ENCODE data around the gene KIAA0586. TPM values are rescaled to one million over a fixed set of nuclear protein-coding genes. Genes with fewer than 3 reads are reported as not detected.
"Not testable (repeated sequence)": the region's sequence is repeated elsewhere in the genome, so short reads cannot be mapped to it uniquely, and the experiment has no call there.

Gene KIAA0586
- total and polyA plus RNA-seq, 2 of the 13 experiments (the other 11 are each of a cell fraction or from before 2014, with no cell fraction given), result 12.6 to 25.2 TPM

- POLR2A ChIA-PET, result no interaction called here
- 96% methylated on average over 10 of the region's 10 CpGs for WGBS (ENCODE audit: low lambda C conversion rate)
- in situ Hi-C loops (cut with HindIII; ENCODE audit: extremely low pct_ligation_motif_present, low pct_unique_long_range_greater_than_20kb) (no loop called here), intact Hi-C loops (cut with micrococcal nuclease; ENCODE audit: unreplicated experiment) (no loop called here)
- no peak for DNase-seq (ENCODE audit: low spot score)
- Histone ChIP-seq H3K36me3 (replicated peaks in 1 of 2; ENCODE audit: control insufficient read depth in 1 of 2, insufficient read depth in 2 of 2, low read length in 2 of 2) (peaks cover 4 to 42% of the 10 kb centered on the region in 2 experiments), H3K4me1 (ENCODE audit: insufficient read depth, low read length) (peaks cover 4% of the 10 kb centered on the region; the same call in 1 of the 2 replicates), H3K4me2 (ENCODE audit: low read depth, low read length) (no peak overlapping the region), H3K4me3 (replicated peaks in 1 of 3; ENCODE audit: insufficient read depth in 1 of 3, low read depth in 2 of 3, low read length in 3 of 3) (no peak overlapping the region), H3K79me2 (ENCODE audit: insufficient read depth, low read length) (peaks cover 3% of the 10 kb centered on the region), H3K27me3 (ENCODE audit: control insufficient read depth in 1 of 2, insufficient read depth in 2 of 2, low read length in 2 of 2) (no peaks in the 10 kb centered on the region), H3K9ac (ENCODE audit: insufficient read depth, low read depth, low read length) (no peak overlapping the region), H2AFZ (ENCODE audit: low read length) (no peak overlapping the region), H4K20me1 (ENCODE audit: insufficient read depth, low read length) (no peaks in the 10 kb centered on the region), H3K27ac (ENCODE audit: extremely low read length, insufficient read depth, low read length) (no peak overlapping the region), H3K9me3 (ENCODE audit: low read length) (no peaks in the 10 kb centered on the region)
- TF ChIP-seq ZNF317 (CRISPR knock-in tag; IDR thresholded peaks at IDR 0.05), result peak; percentile 92
- TF ChIP-seq RBFOX2 (IDR thresholded peaks at IDR 0.05; ENCODE audit: low read depth, low read length), result no peak
- no peak for ATAC-seq
- CTCF ChIA-PET (ENCODE audit: low intra/inter-chr PET ratio, low total read pairs), result no interaction called here
- no peak for FAIRE-seq
- BruUV-seq (replicated peaks), result no TSS peak
These were observed 11.6 kb upstream of the KIAA0586 start for GRCh38 chr14:58415636-58416547.

- H3K27ac ChIP-seq (ENCODE audit: extremely low read length, insufficient read depth, low read length); CTCF ChIA-PET (ENCODE audit: low intra/inter-chr PET ratio, low total read pairs); H3K9ac ChIP-seq (ENCODE audit: insufficient read depth, low read depth, low read length); H3K4me3 ChIP-seq (replicated peaks in 1 of 3; ENCODE audit: insufficient read depth in 1 of 3, low read depth in 2 of 3, low read length in 3 of 3); ATAC-seq; DNase-seq (ENCODE audit: low spot score); BruUV-seq (replicated peaks); H3K79me2 ChIP-seq (ENCODE audit: insufficient read depth, low read length); H3K4me2 ChIP-seq (ENCODE audit: low read depth, low read length); H4K20me1 ChIP-seq (ENCODE audit: insufficient read depth, low read length); intact Hi-C loops (cut with micrococcal nuclease; ENCODE audit: unreplicated experiment); H3K27me3 ChIP-seq (ENCODE audit: control insufficient read depth in 1 of 2, insufficient read depth in 2 of 2, low read length in 2 of 2); FAIRE-seq; in situ Hi-C loops (cut with HindIII; ENCODE audit: extremely low pct_ligation_motif_present, low pct_unique_long_range_greater_than_20kb); H3K4me1 ChIP-seq (ENCODE audit: insufficient read depth, low read length); H2AFZ ChIP-seq (ENCODE audit: low read length); H3K9me3 ChIP-seq (ENCODE audit: low read length): not testable (repeated sequence)
- H3K36me3 ChIP-seq (replicated peaks in 1 of 2; ENCODE audit: control insufficient read depth in 1 of 2, insufficient read depth in 2 of 2, low read length in 2 of 2), result peaks cover 3 to 44% of the 10 kb centered on the region in 2 experiments
- 100% methylated on average over 1 of the region's 1 CpG for WGBS (ENCODE audit: low lambda C conversion rate)
- POLR2A ChIA-PET, result interaction anchor here (0.8 kb wide), 1 partner anchor 9 kb away, joined by 3 read pairs; no protein-coding TSS in a partner anchor
These were observed 10.6 kb upstream of the KIAA0586 start for GRCh38 chr14:58416934-58417333.

Data from HepG2 (cell line).